Large intestine (tissue), 3 donors: ENCODE results near the gene ABHD17A. TPM values are rescaled to one million over a fixed set of nuclear protein-coding genes. Genes with fewer than 3 reads are reported as not detected.

ENCODE experiments used
- DNase-seq, 2 donors: peaks; one replicate each; pipeline versions ENCODE4 v3.0.0 to v3.0.0-alpha.2; 2013
- H3K27ac ChIP-seq: one replicate; pipeline ENCODE4 v1.5.1; 2013; ENCODE audit warnings: low read length
- H3K27me3 ChIP-seq: 2 replicates; pipeline ENCODE4 v1.6.1; 2013; ENCODE audit warnings: low read length; ENCODE audit not compliant: control insufficient read depth, insufficient read depth
- H3K36me3 ChIP-seq: 2 replicates; pipeline ENCODE4 v1.6.1; 2013; ENCODE audit warnings: low read length; ENCODE audit not compliant: control insufficient read depth, insufficient read depth
- H3K4me1 ChIP-seq: one replicate; pipeline ENCODE4 v1.6.1; 2013; ENCODE audit warnings: low read length; ENCODE audit not compliant: control insufficient read depth, insufficient read depth
- H3K4me3 ChIP-seq: one replicate; pipeline ENCODE4 v1.5.1; 2013; ENCODE audit warnings: low read length
- H3K9me3 ChIP-seq: one replicate; pipeline ENCODE4 v1.6.1; 2013; ENCODE audit warnings: mild to moderate bottlenecking, low read depth, low read length, moderate library complexity; ENCODE audit not compliant: control insufficient read depth
- WGBS: methylation state at CpG from one replicate; pipeline ENCODE4 v1.1.5; 2013; ENCODE audit warnings: low lambda C conversion rate; ENCODE audit not compliant: insufficient coverage; 5-methylcytosine and 5-hydroxymethylcytosine counted together
- polyA plus RNA-seq: library from polyadenylated mRNA; unstranded; fragments of 120-200 nt; gene quantifications from one replicate; pipeline ENCODE4 v1.2.1, GENCODE V29; 2013

The ABHD17A gene
- polyA plus RNA-seq, 1 donor = 46.4 TPM

DNA sequence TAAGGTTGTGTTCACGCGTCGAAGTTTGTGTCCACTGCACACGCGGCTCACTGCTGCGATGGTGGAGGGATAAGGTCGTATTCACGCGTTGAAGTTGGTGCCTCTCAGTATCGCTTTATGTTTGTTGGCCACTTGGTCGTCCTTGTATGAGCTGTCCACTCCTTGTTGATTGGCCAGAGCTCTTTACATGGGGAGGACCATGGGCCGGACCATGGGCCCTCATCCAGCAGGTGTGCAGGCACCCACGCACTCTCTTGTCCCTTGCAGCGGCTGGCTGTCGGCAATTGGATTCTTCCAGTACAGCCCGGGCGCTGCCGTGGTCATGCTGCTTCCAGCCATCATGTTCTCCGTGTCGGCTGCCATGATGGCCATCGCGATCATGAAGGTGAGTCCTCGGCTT lies 37.5 kb upstream of the ABHD17A start:
- Histone ChIP-seq H3K27ac (no peak overlapping the region), H3K36me3 (peaks cover 53% of the 10 kb centered on the region), H3K9me3 (peaks cover 3% of the 10 kb centered on the region), H3K27me3 (no peaks in the 10 kb centered on the region), H3K4me1 (no peaks in the 10 kb centered on the region), H3K4me3 (no peak overlapping the region)
- DNase-seq = no peak
- no CpG with 5 or more reads among the region's 23 CpGs for WGBS

- Histone ChIP-seq H3K27ac (no peak overlapping the region), H3K4me1 (no peaks in the 10 kb centered on the region), H3K9me3 (peaks cover 3% of the 10 kb centered on the region), H3K36me3 (peaks cover 56% of the 10 kb centered on the region), H3K27me3 (no peaks in the 10 kb centered on the region), H3K4me3 (no peak overlapping the region)
- no CpG with 5 or more reads among the region's 15 CpGs for WGBS
- no peak for DNase-seq
Measured at GRCh38 chr19:1921825-1922224, 36.5 kb upstream of the ABHD17A start.

DNA sequence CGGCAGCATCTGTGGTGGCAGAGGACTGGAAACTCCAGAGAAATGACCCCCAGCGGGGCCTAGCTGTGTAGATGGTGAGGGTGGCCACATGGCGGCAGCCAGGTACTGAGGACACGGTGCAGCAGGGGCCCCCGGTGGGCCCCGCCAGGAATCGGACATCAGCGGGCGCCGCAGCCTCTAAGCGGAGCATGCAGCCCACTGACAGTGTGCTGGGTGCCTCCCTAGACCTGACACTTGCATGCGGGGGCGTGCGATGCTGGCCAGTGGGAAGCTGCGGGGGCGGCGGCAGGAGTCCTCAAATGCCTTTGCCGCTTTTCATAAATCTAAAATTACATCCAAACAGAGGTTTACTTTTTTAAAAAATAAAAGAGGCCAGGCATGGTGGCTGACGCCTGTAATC lies 36.0 kb upstream of the ABHD17A start:
- H3K36me3 ChIP-seq = peaks cover 61% of the 10 kb centered on the region
- WGBS = 88% methylated on average over 1 of the region's 19 CpGs

DNA sequence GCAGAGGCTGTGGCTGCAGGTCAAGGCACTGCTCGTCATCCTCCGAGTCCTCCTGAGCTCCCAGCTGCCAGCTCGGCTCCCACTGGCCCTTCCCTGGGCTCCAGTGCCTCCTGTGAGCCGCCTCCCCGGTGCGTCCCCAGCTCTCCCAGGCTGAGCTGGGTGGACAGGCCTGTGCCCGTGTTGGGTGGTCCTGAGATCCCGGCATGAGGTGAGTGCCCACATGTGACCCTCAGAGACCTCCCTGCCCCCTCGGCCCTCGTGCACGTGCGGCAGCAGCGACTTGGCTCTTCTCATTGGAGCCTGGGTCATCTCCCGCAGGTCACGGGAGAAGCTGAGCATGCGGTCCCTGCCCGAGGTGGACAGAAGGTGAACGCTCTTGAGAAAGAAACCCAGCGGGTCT lies 35.3 kb upstream of the ABHD17A start:
- H3K27me3 ChIP-seq = no peaks in the 10 kb centered on the region
- no CpG with 5 or more reads among the region's 19 CpGs for WGBS
- H3K4me3 ChIP-seq = no peak overlapping the region
- DNase-seq = no peak
- H3K9me3 ChIP-seq = peaks cover 3% of the 10 kb centered on the region
- H3K36me3 ChIP-seq = peaks cover 61% of the 10 kb centered on the region
- no peaks in the 10 kb centered on the region for H3K4me1 ChIP-seq
- H3K27ac ChIP-seq = no peak overlapping the region

More for the DNA sequence above, 36.0 kb upstream of the ABHD17A start:
- H3K4me3 ChIP-seq = no peak overlapping the region
- H3K27me3 ChIP-seq = no peaks in the 10 kb centered on the region
- H3K4me1 ChIP-seq = no peaks in the 10 kb centered on the region
- no peak for DNase-seq
- H3K9me3 ChIP-seq = peaks cover 3% of the 10 kb centered on the region
- H3K27ac ChIP-seq = no peak overlapping the region

- Histone ChIP-seq H3K27ac (no peak overlapping the region), H3K4me1 (no peaks in the 10 kb centered on the region)
- WGBS = no CpG with 5 or more reads among the region's 28 CpGs
Measured at GRCh38 chr19:1918975-1919374, 33.7 kb upstream of the ABHD17A start.

DNA sequence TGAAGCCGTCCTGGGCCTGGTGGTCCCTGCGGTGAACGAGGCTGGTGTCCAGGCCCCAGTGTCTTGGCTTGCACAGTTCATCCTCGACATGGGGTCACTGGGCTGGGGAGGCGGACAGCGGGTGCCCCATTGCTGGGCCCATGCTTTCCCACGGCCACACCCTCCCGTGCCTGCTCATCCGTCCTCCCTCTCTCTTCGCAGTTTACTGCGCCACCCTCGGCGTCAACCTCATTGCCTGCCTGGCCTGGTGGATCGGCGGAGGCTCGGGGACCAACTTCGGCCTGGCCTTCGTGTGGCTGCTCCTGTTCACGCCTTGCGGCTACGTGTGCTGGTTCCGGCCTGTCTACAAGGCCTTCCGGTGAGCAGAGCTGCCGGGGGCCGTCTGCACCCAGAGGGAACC lies 32.6 kb upstream of the ABHD17A start:
- H3K9me3 ChIP-seq = peaks cover 6% of the 10 kb centered on the region
- DNase-seq = no peak
- H3K36me3 ChIP-seq = peaks cover 59% of the 10 kb centered on the region
- H3K27me3 ChIP-seq = no peaks in the 10 kb centered on the region
- no peak overlapping the region for H3K4me3 ChIP-seq
- no peak overlapping the region for H3K27ac ChIP-seq
- no CpG with 5 or more reads among the region's 25 CpGs for WGBS
- no peaks in the 10 kb centered on the region for H3K4me1 ChIP-seq

More at GRCh38 chr19:1918975-1919374, 33.7 kb upstream of the ABHD17A start:
- Histone ChIP-seq H3K36me3 (peaks cover 56% of the 10 kb centered on the region), H3K4me3 (no peak overlapping the region), H3K27me3 (no peaks in the 10 kb centered on the region), H3K9me3 (peaks cover 3% of the 10 kb centered on the region)
- no peak for DNase-seq

DNA sequence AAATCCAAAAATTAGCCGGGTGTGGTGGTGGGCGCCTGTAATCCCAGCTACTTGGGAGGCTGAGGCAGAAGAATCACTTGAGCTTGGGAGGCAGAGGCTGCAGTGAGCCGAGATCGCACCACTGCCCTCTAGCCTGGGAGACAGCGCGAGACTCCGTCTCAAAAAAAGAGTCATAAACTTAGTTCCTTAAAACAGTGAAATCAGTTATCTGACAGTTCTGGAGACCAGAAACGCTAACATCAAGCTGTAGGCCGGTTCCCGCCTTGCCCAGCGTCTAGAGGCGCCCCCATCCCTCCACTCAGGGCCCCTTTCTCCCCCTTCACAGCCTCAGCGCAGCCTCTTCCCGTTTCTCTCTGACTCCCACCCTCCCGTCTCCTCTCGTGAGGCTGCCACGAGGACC lies 31.9 kb upstream of the ABHD17A start:
- Histone ChIP-seq H3K9me3 (peaks cover 9% of the 10 kb centered on the region), H3K4me3 (no peak overlapping the region), H3K36me3 (peaks cover 54% of the 10 kb centered on the region), H3K4me1 (no peaks in the 10 kb centered on the region), H3K27ac (no peak overlapping the region), H3K27me3 (no peaks in the 10 kb centered on the region)
- DNase-seq = no peak
- no CpG with 5 or more reads among the region's 17 CpGs for WGBS

DNA sequence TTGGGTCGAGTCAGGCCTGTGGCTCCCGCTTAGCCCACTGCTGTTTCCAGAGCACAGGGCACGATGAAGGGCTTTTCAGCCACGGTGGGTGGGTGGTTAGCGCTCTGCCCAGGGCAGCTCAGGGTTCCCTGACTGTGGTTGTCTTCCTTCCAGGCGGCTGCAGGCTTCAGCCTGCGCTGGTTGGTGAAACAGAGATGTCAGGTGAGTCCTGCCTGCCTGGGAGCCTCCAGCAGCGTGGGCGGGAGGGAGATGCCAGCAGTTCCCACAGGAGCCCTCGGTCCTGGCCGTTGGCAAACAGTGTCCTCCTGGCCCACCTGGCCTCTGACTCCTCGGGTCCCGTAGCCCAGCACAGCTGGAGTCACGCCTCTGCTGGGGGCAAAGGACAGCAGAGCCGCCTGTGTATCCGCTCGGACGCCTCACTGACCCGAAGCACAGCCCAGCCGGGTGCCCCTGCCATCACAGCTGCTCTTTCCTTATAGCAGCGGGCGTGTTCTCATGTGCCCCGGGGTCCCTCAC lies 29.6 kb upstream of the ABHD17A start:
- Histone ChIP-seq H3K9me3 (peaks cover 14% of the 10 kb centered on the region), H3K4me1 (no peaks in the 10 kb centered on the region), H3K36me3 (peaks cover 33% of the 10 kb centered on the region), H3K27me3 (no peaks in the 10 kb centered on the region), H3K4me3 (no peak overlapping the region), H3K27ac (no peak overlapping the region)
- DNase-seq = no peak
- WGBS = no CpG with 5 or more reads among the region's 23 CpGs

DNA sequence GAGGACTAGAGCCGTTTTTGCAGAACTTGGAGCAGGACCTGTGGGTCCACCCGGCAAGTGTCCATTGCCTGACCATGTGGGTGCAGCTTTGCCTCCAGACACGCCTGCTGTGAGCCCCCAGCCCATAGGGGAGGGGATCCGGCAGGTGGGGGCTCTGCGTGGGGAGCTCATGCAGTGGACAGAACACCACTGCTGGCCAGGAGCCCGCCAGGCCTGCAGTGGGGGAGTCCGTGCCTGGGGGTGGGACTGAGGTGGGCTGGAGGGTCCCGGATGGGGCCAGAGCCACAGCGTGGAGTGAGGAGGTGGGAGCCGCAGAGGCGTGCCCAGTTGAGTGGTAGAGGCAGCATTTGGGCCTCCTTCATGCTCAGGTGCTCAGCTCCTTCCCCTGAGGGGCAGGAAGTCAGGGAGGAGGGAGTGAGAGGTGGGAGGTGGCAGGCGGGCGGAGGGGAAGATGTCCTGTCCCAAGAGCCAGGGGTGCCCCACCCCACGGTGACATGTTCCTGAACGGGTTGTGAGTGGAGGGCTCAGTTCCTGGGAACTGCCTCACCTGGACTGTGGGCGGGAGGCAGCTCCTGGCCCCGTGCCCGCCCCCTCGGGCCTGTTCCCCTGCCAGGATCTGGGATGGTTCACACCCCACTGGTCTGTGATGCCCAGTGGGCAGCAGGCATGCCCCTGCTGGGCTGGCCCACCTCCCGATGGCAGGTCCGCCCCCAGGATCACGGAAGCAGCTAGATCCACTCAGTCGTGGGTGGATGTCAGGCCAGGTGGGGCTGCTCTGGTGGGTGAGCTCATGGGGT lies 28.7 kb upstream of the ABHD17A start:
- no peak overlapping the region for H3K27ac ChIP-seq
- peaks cover 30% of the 10 kb centered on the region for H3K36me3 ChIP-seq
- no CpG with 5 or more reads among the region's 23 CpGs for WGBS

DNA sequence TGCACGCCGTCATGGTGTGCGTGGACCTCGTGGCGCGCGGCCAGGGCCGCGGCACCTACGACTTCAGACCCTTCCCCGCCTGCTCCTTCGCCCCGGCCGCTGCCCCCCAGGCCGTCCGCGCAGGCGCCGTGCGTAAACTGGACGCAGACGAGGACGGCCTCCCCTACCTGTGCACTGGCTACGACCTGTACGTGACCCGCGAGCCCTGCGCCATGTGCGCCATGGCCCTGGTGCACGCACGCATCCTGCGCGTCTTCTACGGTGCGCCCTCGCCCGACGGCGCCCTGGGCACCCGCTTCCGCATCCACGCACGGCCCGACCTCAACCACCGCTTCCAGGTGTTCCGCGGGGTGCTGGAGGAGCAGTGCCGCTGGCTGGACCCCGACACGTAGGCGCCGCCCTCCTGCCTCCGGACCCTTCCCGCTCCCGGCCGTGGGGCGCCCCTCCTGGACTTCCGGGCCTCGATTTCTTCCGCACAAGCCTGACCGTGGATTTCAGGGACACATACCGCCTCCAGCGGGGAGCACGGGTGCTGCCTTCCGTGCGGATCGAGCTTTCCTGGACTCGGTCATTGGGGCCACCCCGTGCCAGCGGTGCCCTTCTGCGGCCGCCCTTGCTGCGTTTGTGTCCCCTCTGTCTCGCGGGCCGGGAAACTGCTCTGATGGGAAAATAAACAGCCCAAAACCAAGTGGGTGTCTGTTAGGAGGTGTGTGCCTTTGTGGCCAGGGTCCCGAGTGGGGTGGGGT lies 27.6 kb upstream of the ABHD17A start:
- H3K4me3 ChIP-seq = no peak overlapping the region
- no peaks in the 10 kb centered on the region for H3K4me1 ChIP-seq
- no peak for DNase-seq
- H3K36me3 ChIP-seq = peaks cover 21% of the 10 kb centered on the region
- H3K9me3 ChIP-seq = peaks cover 14% of the 10 kb centered on the region
- no CpG with 5 or more reads among the region's 77 CpGs for WGBS
- no peak overlapping the region for H3K27ac ChIP-seq
- H3K27me3 ChIP-seq = no peaks in the 10 kb centered on the region

More for the DNA sequence above, 28.7 kb upstream of the ABHD17A start:
- no peaks in the 10 kb centered on the region for H3K4me1 ChIP-seq
- DNase-seq = no peak
- no peaks in the 10 kb centered on the region for H3K27me3 ChIP-seq
- no peak overlapping the region for H3K4me3 ChIP-seq
- peaks cover 13% of the 10 kb centered on the region for H3K9me3 ChIP-seq
